HG03378 (cell line): ENCODE measurements around the gene HEXIM1.
A peak's percentile ranks its signal among the peaks of the same experiment; 100 is the strongest.

Experiments
- ATAC-seq: cut with Tn5 transposase; IDR thresholded peaks from one replicate; pipeline ENCODE4 v1.9.1; 2021; ENCODE audit warnings: mild to moderate bottlenecking, moderate library complexity; ENCODE audit not compliant: unreplicated experiment

Gene HEXIM1

DNA sequence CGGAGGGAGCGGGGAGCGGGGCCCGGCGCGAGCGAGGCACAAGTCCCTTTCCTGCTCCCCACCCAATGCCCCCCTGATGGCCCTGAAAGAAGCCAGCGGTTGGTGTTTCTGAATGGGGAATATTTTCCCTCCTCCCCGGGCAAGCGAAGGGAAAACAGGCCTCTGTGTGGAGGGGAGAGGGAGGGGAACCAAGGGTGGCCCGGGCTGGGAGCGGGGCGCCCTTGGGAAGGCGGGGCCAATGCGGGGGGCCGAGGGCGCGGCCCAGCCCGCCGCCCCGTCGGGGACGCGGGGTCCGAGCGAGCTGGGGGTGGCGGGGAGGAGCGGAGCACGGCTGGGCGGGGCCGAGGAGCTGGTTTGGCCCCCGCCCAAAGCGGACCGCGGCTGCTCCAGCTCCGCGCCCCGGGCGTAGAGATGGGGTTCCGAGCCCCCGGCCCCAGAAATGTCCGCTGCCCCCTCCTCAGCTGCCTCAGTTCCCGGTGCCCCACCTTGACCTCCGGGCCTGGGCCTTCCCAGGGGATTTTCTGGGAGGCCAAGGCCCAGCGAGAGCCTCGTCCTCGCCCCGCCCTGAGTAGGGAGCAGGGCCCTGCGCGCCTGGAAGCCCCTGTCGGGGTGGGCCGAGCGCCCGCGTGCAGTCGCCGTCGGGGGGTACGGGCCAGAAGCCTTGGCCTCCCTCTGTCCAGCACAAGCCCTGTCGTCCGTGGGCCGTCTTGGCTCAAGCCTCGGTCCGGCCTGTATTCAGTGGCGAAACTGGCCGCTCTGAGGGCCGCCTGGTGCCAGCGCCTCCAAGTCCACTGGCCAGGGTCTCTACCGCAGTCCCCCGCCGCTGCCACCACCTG, 3.9 kb upstream of the HEXIM1 start:
- no peak for ATAC-seq

DNA sequence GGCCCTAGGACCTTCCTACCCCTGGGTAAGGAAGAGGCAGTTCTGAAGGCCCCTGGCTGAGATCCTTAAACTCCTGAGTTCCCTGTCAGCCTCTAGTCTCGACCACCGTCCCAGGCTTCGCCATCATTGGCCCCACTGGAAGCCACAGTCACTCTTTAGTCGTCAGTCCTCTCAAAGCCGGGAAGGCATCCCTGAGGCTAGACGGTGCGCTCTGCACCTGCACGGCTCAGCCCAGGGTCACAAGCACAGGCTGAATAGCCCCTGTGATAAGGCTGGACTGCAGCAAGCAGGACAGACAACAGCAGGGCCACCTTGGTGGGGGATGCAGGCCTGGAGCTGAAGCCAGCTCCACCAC, 3.3 kb upstream of the HEXIM1 start:
- ATAC-seq = no peak

DNA sequence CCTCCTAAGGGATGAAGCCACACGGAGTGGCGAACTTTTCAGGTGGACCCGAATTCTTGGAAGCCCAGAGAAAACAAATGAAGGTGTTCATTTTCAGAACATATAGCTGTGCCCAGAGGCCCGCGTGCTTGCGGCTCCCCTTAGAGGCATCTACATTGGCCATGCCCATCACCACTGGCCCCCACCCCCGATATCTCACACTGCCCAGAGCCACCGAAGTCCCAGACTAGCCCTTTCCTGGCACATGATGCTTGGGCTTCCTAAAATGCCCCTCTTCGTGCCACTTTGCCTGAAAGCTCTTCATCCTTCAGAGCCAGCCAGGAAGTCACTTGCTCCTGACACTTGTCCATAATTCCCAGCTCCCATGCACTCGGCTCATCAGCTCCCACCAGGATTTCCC, 2.1 kb upstream of the HEXIM1 start:
- no peak for ATAC-seq

DNA sequence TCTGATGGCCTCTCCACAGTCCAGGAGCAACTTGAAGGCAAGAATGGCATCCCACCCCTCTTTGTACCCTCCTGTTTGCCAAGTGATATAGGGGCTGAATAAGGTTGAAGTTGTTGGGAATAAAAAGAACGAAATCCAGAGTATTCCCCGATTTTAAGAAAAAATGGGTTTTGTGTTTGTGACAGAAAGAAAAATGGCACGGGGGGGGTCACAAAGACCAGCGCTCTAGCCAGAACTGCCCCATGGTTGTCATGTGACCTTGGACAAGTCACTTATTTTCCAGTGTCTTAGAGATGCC, 1.7 kb upstream of the HEXIM1 start:
- ATAC-seq = no peak

DNA sequence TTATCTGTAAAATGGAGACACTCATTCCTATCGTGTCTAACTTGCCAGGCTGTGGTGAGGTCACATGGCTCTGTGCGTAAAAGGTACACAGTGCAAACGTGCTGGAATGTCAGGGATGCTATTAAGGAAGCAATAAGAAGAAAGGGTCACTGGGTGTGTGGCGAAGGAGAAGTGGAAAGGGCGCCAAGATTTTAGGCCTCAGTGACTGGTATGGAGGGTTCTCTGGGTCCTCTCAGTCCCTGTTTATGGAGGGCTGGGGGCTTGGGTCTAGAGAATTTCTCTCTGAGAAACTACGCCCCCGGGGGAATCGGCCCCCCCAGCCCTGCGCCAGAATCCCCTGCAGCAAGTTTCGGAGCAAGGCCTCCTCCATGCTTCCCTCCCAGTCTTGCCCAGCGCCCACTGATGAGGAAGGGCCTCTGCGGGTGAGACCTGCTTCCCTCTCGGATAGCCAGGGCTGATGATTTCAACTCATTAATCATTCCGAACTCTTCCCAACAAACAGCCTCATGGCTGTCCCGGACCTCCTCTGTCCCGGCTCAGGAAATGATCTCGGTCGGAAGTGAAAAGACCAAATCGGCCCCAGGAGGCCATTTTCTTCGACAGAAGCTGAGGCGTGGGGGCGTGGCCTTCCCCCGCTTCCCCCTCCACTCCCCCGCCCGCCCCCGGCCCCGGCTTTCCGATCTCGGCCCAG, 1.2 kb upstream of the HEXIM1 start:
- ATAC-seq = no peak

DNA sequence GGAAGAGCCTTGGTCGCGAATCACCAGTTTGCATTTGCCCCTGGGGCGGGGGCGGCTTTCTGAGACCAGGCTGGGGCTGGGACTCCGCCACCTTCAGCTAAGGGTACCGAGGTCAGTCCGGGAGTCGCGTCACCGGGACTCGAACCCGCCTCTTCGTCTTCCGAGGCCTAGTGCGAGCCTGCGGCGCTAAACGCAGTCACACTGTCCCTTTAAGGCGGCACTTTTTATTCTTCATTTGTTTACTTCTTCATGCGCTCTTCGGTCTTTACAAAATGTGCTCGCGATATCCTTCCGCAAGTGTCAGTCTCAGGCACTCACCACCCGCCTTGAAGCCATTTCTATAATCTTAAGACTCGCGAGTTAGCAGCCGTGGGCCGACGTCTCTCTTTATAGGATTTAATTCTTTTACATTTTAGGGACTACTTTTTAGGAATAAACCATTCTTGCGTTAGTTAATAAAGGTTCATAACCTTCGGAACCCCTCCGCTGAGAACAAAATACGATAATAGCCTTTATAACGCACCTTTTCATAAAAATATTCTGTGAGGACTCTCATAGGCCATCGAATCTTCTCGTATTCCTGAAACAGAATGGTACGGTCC, 593 bp upstream of the HEXIM1 start:
- ATAC-seq = no peak

DNA sequence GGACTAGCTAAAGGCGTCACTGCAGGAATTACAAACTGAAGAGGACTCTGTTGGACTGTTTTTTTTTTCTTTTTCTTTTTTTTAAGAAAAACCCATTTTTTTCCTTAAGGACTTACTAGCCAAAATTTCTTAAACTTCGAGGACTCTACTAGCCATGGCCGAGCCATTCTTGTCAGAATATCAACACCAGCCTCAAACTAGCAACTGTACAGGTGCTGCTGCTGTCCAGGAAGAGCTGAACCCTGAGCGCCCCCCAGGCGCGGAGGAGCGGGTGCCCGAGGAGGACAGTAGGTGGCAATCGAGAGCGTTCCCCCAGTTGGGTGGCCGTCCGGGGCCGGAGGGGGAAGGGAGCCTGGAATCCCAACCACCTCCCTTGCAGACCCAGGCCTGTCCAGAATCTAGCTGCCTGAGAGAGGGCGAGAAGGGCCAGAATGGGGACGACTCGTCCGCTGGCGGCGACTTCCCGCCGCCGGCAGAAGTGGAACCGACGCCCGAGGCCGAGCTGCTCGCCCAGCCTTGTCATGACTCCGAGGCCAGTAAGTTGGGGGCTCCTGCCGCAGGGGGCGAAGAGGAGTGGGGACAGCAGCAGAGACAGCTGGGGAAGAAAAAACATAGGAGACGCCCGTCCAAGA, 878 bp downstream of the HEXIM1 start:
- no peak for ATAC-seq

DNA sequence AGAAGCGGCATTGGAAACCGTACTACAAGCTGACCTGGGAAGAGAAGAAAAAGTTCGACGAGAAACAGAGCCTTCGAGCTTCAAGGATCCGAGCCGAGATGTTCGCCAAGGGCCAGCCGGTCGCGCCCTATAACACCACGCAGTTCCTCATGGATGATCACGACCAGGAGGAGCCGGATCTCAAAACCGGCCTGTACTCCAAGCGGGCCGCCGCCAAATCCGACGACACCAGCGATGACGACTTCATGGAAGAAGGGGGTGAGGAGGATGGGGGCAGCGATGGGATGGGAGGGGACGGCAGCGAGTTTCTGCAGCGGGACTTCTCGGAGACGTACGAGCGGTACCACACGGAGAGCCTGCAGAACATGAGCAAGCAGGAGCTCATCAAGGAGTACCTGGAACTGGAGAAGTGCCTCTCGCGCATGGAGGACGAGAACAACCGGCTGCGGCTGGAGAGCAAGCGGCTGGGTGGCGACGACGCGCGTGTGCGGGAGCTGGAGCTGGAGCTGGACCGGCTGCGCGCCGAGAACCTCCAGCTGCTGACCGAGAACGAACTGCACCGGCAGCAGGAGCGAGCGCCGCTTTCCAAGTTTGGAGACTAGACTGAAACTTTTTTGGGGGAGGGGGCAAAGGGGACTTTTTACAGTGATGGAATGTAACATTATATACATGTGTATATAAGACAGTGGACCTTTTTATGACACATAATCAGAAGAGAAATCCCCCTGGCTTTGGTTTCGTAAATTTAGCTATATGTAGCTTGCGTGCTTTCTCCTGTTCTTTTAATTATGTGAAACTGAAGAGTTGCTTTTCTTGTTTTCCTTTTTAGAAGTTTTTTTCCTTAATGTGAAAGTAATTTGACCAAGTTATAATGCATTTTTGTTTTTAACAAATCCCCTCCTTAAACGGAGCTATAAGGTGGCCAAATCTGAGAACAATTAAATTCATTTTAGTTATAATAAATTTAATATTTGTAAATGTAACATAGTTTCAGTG, 1.7 kb downstream of the HEXIM1 start:
- ATAC-seq = no peak

DNA sequence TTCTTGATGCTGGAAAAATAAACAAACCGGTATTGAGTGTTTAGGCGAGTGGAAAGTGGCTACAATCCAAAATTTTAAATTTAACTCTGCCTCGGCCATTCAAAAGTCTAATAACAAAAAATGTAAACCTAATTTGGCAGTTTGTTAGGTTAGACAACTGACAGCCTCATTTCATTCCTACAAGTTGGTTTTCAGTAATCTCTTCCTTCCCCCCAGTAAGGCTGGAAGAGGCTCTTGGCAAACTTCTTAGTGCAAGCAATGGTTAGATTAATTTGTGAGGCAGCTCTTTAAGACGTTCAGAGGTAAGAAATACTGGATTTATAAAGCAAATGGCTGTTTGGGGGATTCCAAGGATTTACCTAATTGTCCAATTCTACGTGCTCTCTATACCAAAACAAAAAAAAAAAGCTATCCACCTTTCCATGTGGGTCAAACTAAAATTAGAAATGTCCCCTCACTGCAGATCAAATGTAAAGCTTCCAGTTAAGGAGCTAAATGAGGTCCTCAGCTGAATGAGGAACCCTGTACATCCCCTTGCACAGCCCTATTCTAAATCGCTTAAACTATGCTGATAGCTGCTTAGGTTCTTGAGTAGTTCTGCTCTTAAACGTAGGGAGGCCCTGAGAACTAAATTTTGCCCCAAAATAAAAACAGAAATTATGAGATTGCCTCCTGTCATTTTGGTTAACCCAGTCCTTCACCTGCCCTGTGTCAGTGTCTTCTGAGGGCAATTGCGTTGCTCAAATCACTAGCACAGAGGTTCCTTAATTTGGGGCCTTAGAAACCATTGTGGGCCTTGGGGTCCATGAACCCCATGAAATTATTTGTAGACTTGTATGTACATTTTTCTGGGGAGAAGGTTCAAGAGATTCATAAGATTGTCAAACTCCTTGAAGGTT, 2.9 kb downstream of the HEXIM1 start:
- no peak for ATAC-seq

DNA sequence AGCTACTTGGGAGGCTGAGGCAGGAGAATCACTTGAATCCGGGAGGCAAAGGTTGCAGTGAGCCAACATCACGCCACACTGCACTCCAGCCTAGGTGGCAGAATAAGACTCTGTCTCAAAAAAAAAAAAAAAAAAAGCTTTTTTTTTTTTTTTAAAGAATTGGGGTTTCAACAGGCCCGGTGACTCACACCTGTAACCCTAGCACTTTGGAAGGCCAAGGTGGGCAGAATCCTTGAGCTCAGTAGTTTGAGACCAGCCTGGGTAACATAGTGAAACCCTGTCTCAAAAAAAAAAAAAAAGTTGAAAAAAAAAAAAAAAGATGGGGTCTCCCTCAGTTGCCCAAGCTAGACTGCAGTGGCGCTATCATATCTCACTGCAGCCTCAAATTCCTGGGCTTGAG, 6.8 kb downstream of the HEXIM1 start:
- ATAC-seq = no peak

DNA sequence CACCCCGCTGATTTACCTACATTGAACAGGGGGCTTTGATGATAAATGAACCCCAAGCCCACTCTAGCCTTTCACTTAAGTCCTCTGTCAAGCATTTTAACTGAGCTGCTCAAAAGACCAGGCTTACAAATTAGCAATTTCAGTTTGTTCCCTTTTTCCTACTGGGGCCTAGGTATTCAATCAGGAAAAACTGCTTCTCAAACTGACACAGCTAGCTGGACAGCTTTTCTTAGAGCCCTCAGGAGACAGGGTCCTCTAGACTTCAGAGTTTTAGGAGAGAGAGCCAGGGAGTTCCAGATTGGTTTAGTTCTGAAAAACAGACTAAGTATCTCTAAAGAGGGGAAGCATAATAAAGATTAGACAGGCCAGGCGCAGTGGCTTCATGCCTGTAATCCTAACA, 7.2 kb downstream of the HEXIM1 start:
- no peak for ATAC-seq

DNA sequence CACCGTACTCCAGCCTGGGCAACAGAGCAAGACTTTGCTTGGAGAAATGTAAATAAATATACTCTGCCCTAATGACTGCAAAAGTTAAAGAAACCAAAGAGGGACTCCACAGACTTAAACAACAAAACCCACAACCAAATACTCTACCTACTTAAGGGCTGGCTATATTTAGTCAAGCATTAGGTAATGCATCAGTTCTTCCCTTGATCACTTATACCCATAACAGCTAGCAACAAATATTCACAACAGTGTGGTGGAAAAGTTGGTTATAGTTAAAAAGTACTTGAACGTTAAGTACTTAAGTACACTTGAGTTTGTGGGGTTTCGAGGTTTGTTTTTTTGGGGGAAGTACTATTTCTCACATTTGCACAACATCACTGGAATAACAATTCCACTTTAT, 8.0 kb downstream of the HEXIM1 start:
- ATAC-seq = no peak

DNA sequence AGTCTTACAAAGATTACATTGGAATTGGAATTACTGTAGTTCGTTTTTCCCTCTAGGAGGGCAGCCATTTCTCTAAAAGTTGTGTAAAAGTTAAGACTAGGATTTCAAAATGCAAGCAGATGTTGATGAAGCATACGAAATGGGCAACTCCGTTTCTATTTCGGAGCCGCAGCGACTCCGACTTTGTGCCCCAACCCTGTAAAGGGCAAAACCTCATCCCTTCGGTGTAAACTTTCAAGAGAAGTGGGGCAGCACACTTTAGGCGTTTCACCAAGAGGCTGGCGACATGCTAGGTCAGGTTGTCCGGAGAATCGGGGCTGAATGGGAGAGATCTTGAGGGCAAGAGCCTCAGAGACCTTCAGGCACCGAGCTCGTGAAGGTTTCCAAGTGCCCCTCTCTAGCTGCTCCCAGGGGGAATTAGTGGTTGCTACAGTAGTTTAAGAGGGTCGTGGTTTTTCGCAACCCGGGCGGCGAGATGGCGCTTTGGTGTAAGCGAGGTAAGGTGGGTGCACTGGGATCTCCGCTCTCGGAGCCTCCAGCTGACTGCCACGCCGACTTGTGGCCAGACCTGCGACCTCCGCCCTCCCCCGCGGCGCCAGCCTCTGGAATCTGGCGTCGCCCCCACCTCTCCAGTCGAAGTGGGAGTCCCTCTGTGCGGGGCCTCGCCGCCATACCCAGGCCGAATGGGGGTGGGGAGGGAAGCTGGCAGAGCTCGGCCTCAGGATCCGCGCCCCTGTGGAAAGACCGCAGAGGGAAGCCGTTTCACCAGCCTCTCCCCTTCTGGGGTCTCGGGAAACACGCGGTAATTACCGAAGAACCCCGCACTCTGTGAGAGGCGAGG, 12.4 kb downstream of the HEXIM1 start:
- ATAC-seq = peak; percentile 9

DNA sequence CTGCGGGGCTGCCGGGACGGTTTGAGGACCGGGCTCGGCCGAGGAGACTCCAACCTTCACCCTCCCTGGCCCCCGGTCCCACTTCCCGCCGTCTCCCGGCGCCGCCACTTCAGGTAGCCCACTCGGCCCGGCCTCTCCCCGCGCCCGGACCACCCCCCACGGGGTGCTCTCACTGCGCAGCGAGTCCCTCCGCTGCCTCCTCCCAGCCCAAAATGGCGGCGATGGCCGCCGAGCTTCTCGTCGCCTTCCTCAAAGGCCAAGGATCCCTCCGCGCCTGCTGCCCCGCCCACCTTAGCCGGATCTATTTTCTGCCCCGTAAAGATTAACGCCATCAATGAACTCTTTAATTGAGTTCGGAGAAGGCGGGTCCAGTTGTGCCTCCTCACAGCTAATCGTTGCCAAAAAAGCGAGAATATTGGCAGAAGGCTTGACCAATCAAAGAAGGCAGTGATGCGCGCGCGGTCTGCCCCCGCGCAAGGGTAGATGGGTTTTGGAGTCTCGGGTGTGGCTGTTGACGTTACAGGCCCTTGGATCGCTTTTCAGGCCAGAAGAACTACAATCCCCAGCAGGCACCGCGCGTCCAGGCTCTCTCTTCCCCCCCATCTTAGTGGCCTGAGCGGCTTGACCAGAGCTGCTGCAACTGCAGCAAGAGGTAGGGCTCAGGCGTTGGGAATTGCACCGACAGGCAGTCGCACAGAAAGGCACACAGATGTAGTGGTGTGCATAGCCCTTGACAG, 13.2 kb downstream of the HEXIM1 start, which contains the start of gene HEXIM2:
Gene HEXIM2 (plus strand): TSS at position 588 of the 737 bp plus-strand sequence. CDS start 919 bp downstream, outside the sequence.
- ATAC-seq = peak; percentile 93

DNA sequence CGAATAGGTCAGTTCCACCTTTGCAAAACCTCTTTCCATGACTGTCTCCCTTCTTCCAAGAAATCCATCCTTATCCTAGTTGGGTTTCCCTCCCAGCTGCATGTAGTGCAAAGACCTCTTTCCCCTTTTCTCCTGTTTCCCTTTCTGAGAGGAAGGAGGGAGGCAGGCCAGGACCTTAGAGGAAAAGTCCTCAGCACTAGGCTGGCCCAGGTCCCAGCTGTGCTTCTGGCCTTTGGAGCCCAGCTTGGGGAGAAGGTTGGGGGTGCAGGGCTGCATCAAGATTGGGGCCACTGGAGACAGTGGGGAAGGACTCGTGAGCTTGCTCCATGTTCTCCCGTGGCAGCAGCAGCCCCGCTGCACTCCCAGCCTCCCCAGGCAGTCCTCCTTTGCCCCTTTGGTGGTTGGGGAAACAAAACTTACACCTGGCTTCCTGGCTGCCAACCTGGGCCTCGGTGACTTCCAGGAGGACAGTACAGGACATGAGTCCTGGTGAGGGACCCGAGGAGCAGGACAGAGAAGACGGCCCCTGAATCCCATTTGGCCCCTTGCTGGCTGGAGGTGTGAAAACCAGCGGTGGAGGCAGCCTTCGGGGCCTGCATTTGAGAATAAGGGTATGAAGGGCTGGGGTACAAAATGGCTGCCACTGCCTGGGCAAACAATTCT, 13.9 kb downstream of the HEXIM1 start:
- no peak for ATAC-seq

DNA sequence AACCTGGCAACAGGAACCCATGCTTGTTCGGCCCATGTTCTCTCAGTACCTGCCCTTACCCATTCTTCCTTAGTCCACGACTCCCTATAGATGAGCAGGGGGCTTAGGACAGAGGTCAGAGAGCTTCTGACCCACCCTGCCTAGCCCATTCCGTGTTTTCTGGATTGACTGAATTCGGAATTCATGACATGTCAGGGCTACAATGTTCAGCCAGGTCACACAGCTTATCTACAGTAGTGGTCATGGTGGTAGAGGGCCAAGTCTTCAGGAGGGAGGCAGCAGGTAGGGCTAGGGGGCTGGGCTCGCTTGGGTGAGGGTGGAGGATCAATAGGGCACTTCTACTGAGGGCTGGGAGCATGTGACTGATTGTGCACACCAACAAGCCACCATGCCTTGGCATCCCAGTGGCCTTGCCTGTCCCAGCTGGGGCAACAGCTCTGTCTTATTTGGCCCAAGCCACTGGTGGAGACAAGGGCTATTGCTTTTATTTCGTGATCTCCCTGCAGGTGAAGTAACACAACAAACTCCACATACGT, 16.5 kb downstream of the HEXIM1 start:
- ATAC-seq = no peak
